HepG2 (cell line): ENCODE data around the gene SPTAN1. TPM values are rescaled to one million over a fixed set of nuclear protein-coding genes. Genes with fewer than 3 reads are reported as not detected.

ENCODE experiments used
- BCLAF1 ChIP-seq: fragments of 450-650 bp; IDR thresholded peaks from 2 replicates; pipeline ENCODE4 v1.6.1; 2017; ENCODE audit warnings: mild to moderate bottlenecking
- DNMT3B ChIP-seq: conservative IDR thresholded peaks from 2 replicates; pipeline ENCODE4 v1.6.1; 2016; ENCODE audit warnings: missing biosample characterization, control low read depth
- FOXA3 ChIP-seq: IDR thresholded peaks from 2 replicates; pipeline ENCODE4 v1.6.1; 2016; ENCODE audit warnings: missing genetic modification reagents, missing compliant biosample characterization
- GFI1 ChIP-seq: sonication (generic); formaldehyde crosslinking; IDR thresholded peaks from 2 replicates; pipeline ENCODE4 v1.5.0; 2020; ENCODE audit warnings: missing genetic modification reagents, mild to moderate bottlenecking, borderline replicate concordance
- HMG20B ChIP-seq: conservative IDR thresholded peaks from 2 replicates; pipeline ENCODE4 v1.6.1; 2016; ENCODE audit warnings: missing genetic modification reagents, missing compliant biosample characterization
- HNRNPH1 ChIP-seq: fragments of 200-400 bp; formaldehyde crosslinking; optimal IDR thresholded peaks from 2 replicates; pipeline ENCODE3; 2017; ENCODE audit warnings: mild to moderate bottlenecking, low read depth, low read length
- HOXA5 ChIP-seq: sonication (generic); formaldehyde crosslinking; IDR thresholded peaks from 2 replicates; pipeline ENCODE4 v1.4.0; 2020; ENCODE audit warnings: missing genetic modification reagents
- KAT8 ChIP-seq: IDR thresholded peaks from 2 replicates; pipeline ENCODE4 v1.6.1; 2016; ENCODE audit warnings: missing genetic modification reagents, missing compliant biosample characterization
- RARG ChIP-seq: sonication (generic); formaldehyde crosslinking; IDR thresholded peaks from 2 replicates; pipeline ENCODE4 v1.4.0; 2020; ENCODE audit warnings: low read depth, mild to moderate bottlenecking, missing genetic modification reagents
- RBAK ChIP-seq: sonication (generic); formaldehyde crosslinking; IDR thresholded peaks from 2 replicates; pipeline ENCODE4 v1.5.1; 2020; ENCODE audit warnings: mild to moderate bottlenecking, missing genetic modification reagents
- REL ChIP-seq: sonication (generic); formaldehyde crosslinking; conservative IDR thresholded peaks from 2 replicates; pipeline ENCODE4 v1.8.0; 2022; ENCODE audit warnings: mild to moderate bottlenecking, missing genetic modification reagents, moderate library complexity
- RFXANK ChIP-seq: IDR thresholded peaks from 2 replicates; pipeline ENCODE4 v1.6.1; 2016
- RXRB ChIP-seq: IDR thresholded peaks from 2 replicates; pipeline ENCODE4 v1.6.1; 2016; ENCODE audit warnings: borderline replicate concordance, missing genetic modification reagents, missing compliant biosample characterization
- SALL1 ChIP-seq: sonication (generic); formaldehyde crosslinking; IDR thresholded peaks from 2 replicates; pipeline ENCODE4 v1.8.0; 2022; ENCODE audit warnings: mild to moderate bottlenecking, missing genetic modification reagents
- SIN3A ChIP-seq: IDR thresholded peaks from 2 replicates; pipeline ENCODE4 v1.6.1; 2011; ENCODE audit warnings: low read depth, mild to moderate bottlenecking, control low read depth, low read length, borderline replicate concordance
- SRSF1 ChIP-seq: fragments of 200-400 bp; formaldehyde crosslinking; optimal IDR thresholded peaks from 2 replicates; pipeline ENCODE3; 2017; ENCODE audit warnings: mild to moderate bottlenecking, low read depth, low read length, moderate library complexity
- TCF7L2 ChIP-seq: IDR thresholded peaks from 2 replicates; pipeline ENCODE4 v1.6.1; 2011; ENCODE audit warnings: mild to moderate bottlenecking, low read depth, low read length, moderate library complexity
- ZEB1 ChIP-seq: IDR thresholded peaks from 2 replicates; pipeline ENCODE4 v1.6.1; 2012; ENCODE audit warnings: mild to moderate bottlenecking, low read depth, inconsistent platforms; ENCODE audit not compliant: insufficient replicate concordance
- ZFAT ChIP-seq: sonication (generic); formaldehyde crosslinking; conservative IDR thresholded peaks from 2 replicates; pipeline ENCODE4 v1.8.1; 2023; ENCODE audit warnings: missing genetic modification reagents, inconsistent platforms
- ZNF10 ChIP-seq: sonication (generic); formaldehyde crosslinking; IDR thresholded peaks from 2 replicates; pipeline ENCODE4 v1.4.0; 2020; ENCODE audit warnings: mild to moderate bottlenecking, low read depth, missing genetic modification reagents, borderline replicate concordance
- ZNF264 ChIP-seq: sonication (generic); formaldehyde crosslinking; IDR thresholded peaks from 2 replicates; pipeline ENCODE4 v1.4.0; 2020; ENCODE audit warnings: missing genetic modification reagents
- ZNF333 ChIP-seq: sonication (generic); formaldehyde crosslinking; IDR thresholded peaks from 2 replicates; pipeline ENCODE4 v1.4.0; 2020; ENCODE audit warnings: mild to moderate bottlenecking, missing genetic modification reagents, borderline replicate concordance
- ZNF335 ChIP-seq: sonication (generic); formaldehyde crosslinking; IDR thresholded peaks from 2 replicates; pipeline ENCODE4 v1.4.0; 2020; ENCODE audit warnings: missing genetic modification reagents
- ZNF350 ChIP-seq: sonication (generic); formaldehyde crosslinking; IDR thresholded peaks from 2 replicates; pipeline ENCODE4 v1.4.0; 2020; ENCODE audit warnings: mild to moderate bottlenecking, low read depth, missing genetic modification reagents, borderline replicate concordance
- ZNF552 ChIP-seq: sonication (generic); formaldehyde crosslinking; IDR thresholded peaks from 2 replicates; pipeline ENCODE4 v1.9.0; 2022; ENCODE audit warnings: missing genetic modification reagents, mild to moderate bottlenecking, borderline replicate concordance
- ZNF562 ChIP-seq: sonication (generic); formaldehyde crosslinking; IDR thresholded peaks from 2 replicates; pipeline ENCODE4 v1.8.0; 2022; ENCODE audit warnings: missing genetic modification reagents, borderline replicate concordance
- ZNF780A ChIP-seq: sonication (generic); formaldehyde crosslinking; IDR thresholded peaks from 2 replicates; pipeline ENCODE4 v1.8.0; 2022; ENCODE audit warnings: mild to moderate bottlenecking, missing genetic modification reagents, moderate library complexity
- ZNF784 ChIP-seq: sonication (generic); formaldehyde crosslinking; IDR thresholded peaks from 2 replicates; pipeline ENCODE4 v1.5.1; 2020; ENCODE audit warnings: missing genetic modification reagents, mild to moderate bottlenecking, borderline replicate concordance
- ZNF841 ChIP-seq: sonication (generic); formaldehyde crosslinking; IDR thresholded peaks from 2 replicates; pipeline ENCODE4 v1.8.1; 2023; ENCODE audit warnings: missing genetic modification reagents, borderline replicate concordance
- ZNF879 ChIP-seq: sonication (generic); formaldehyde crosslinking; IDR thresholded peaks from 2 replicates; pipeline ENCODE4 v1.8.1; 2023; ENCODE audit warnings: missing genetic modification reagents
- ZSCAN25 ChIP-seq: sonication (generic); formaldehyde crosslinking; IDR thresholded peaks from 2 replicates; pipeline ENCODE4 v1.8.0; 2022; ENCODE audit warnings: mild to moderate bottlenecking, missing genetic modification reagents
- ZSCAN29 ChIP-seq: sonication (generic); formaldehyde crosslinking; conservative IDR thresholded peaks from 2 replicates; pipeline ENCODE4 v1.4.0; 2020; ENCODE audit warnings: mild to moderate bottlenecking, missing genetic modification reagents
- polyA plus RNA-seq, 8 experiments: library from polyadenylated mRNA; depleted of rRNA in 3 of 8; stranded (reverse) in 7 of 8; unstranded in 1 of 8; fragments of >200 nt; fragmentation: Illumina TruSeq in 4 of 8; extraction: Trizol in 4 of 8; gene quantifications; 2 replicates each; pipeline versions ENCODE4 v1.2.1 to v1.2.3, GENCODE V29; 2011 to 2016; ENCODE audit warnings: low read depth in 4 of 8, missing spikeins in 1 of 8, mixed read lengths in 1 of 8; ENCODE audit not compliant: insufficient read depth in 1 of 8
- total RNA-seq, 5 experiments: library from RNA; depleted of rRNA; stranded (reverse); fragments of >200 nt; fragmentation: Illumina TruSeq; extraction: Trizol; gene quantifications; 2 replicates each; pipeline ENCODE4 v1.2.3, GENCODE V29; 2016; ENCODE audit warnings: low read depth in 1 of 5

SPTAN1 gene
- total and polyA plus RNA-seq, 2 of the 13 experiments (the other 11 are each of a cell fraction or from before 2014, with no cell fraction given) = 106 to 111 TPM

- TF ChIP-seq RFXANK (peak; percentile 6; the same call in 1 of the 2 replicates), ZNF841 (no peak), ZNF264 (CRISPR knock-in tag) (no peak), ZEB1 (peak; percentile 39), RBAK (CRISPR knock-in tag) (no peak), REL (CRISPR knock-in tag) (no peak), ZNF333 (CRISPR knock-in tag) (no peak), ZNF879 (no peak), HMG20B (CRISPR knock-in tag) (no peak), ZNF10 (no peak), HNRNPH1 (no peak), BCLAF1 (no peak), ZFAT (CRISPR knock-in tag) (no peak), ZNF780A (CRISPR knock-in tag) (no peak), DNMT3B (CRISPR knock-in tag) (no peak), TCF7L2 (no peak), HOXA5 (CRISPR knock-in tag) (no peak), ZNF784 (CRISPR knock-in tag) (no peak), GFI1 (CRISPR knock-in tag) (no peak), KAT8 (CRISPR knock-in tag) (0 out of 2 replicates have a peak, but pooled peaks have one; percentile 20), ZSCAN25 (CRISPR knock-in tag) (0 out of 2 replicates have a peak, but pooled peaks have one; percentile 24), ZNF350 (CRISPR knock-in tag) (no peak; the same call in 1 of the 2 replicates), ZNF562 (CRISPR knock-in tag) (no peak), FOXA3 (CRISPR knock-in tag) (no peak), RARG (CRISPR knock-in tag) (no peak), RXRB (peak; percentile 75; the same call in 1 of the 2 replicates), ZNF335 (CRISPR knock-in tag) (no peak), ZSCAN29 (CRISPR knock-in tag) (0 out of 2 replicates have a peak, but pooled peaks have one; percentile 58), SIN3A (0 out of 2 replicates have a peak, but pooled peaks have one; percentile 34), SRSF1 (no peak), ZNF552 (CRISPR knock-in tag) (no peak), SALL1 (CRISPR knock-in tag) (peak; percentile 60)
Observed at GRCh38 chr9:128636024-128636390, 83.6 kb downstream of the SPTAN1 start (continued).
